Activated CD8-positive, alpha-beta memory T cell treated with anti-CD3 and anti-CD28 coated beads for 24 hours (primary cell): ENCODE measurements around the gene MMP11.

Source experiments
- DNase-seq: peaks from one replicate; pipeline ENCODE4 v3.0.0-alpha.2; 2020

The MMP11 gene

DNA sequence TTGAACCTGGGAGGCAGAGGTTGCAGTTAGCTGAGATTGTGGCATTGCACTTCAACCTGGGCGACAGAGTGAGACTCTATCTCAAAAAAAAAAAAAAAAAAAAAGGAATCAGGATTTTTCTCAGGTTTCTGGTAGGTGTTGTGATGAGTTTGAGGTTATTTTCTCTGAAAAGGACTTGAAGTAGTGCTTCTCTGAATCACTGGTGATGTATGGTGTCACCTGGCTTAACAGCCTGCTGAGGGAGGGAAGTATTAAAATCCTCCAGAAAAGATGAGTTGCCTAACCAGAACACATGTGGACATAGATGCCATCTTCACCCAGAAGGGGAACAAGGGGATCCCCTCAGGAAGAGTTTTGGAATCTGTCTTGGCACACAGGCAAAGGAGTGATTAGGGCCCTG is 34.2 kb downstream of the MMP11 start:
- DNase-seq = no peak

DNA sequence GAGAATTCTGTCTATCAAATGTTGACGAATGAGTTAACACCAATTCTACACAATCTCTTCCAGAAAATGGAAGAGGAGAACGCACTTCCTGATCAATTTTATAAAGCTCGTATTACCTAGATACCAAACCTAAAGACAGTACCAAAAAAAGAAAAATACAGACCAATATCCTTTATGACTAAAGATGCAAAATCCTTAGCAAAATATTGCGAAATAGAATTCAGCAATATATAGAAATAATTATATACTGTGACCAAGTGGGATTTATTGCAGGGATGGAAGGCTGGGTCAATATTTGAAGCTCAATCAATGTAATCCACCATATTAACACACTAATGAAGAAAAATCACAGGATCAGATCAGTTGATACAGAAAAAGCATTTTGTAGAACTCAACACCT is 39.7 kb downstream of the MMP11 start:
- no peak for DNase-seq

DNA sequence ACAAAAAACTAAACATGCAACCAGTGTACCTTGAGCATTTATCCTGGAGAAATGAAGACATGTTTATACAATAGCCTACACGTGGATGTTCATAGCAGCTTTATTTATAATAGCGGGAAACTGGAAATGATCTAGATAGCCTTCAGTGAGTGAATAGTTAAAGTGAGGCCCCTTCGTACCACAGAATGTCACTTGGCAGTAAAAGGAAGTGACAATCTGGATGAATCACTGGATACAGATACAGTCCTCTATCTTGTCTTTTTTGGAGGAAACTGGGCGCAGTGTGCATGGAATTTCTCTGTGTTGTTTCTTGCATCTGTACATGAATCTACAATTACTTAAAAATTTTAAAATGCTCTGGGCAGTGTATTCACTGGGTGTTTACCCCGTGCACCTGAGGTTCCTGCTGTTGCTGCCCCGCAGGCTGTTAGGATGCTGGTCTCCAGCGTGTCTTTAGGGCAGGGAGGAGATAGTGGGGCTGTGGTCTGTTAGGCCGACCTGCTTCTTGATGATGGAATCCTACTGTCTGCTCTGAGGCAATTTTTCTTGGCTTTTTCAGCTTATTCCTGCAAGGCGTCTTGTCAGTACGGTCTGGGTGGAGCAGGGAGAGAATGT is 43.0 kb downstream of the MMP11 start:
- no peak for DNase-seq

DNA sequence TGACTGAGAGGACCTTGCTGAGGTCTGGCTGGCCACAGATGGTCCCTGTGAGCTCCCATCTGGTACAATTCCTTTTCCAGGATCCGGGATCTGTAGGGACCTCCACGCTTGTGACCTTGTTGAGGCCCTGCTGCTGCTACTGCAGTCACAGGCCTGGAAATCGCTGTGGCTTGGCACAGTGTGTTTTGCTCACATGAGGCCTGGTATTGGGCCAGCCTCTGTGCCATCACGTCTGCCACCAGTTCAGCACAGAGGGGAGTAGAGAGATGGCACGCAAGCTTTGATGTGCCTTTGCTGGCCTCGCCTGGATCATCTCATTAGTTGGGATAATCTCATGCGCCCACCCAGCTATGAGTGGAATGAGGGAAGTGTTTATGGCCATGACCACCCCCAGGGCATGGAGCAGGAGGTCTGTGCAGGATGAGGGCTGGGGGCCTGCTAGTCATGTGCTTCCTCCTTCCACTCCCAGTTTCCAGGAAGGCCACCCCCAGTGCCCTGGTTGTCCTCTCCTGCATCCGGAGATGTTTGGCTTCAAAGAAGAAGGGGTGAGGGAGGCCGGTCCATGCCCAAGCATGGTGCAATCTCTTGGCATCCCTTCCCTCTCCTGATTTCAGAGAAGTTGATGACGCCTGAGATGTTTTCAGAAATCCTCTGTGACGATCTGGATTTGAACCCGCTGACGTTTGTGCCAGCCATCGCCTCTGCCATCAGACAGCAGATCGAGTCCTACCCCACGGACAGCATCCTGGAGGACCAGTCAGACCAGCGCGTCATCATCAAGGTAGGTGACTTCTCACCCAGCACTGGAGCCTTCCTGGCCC is 43.7 kb downstream of the MMP11 start:
- DNase-seq = no peak

DNA sequence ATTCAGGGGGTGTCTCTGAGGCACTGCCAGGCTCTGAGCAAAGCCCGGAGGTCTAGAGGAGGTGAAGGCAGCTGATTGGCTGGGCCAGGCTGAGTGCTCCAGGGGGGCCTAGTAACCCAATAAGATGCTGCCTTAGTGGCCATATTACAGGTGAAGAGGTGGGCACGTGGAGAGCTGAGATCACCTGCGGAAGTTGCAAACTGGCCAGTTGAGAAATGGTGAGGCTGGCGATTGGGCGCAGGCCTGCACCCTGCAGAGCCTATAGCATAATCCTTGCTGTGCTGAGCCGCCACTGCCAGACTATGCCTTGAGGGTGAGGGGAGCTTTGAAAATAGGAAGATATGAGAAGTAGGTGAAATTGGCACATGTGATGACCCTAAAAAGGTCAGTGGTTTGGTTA is 44.5 kb downstream of the MMP11 start:
- DNase-seq = no peak

DNA sequence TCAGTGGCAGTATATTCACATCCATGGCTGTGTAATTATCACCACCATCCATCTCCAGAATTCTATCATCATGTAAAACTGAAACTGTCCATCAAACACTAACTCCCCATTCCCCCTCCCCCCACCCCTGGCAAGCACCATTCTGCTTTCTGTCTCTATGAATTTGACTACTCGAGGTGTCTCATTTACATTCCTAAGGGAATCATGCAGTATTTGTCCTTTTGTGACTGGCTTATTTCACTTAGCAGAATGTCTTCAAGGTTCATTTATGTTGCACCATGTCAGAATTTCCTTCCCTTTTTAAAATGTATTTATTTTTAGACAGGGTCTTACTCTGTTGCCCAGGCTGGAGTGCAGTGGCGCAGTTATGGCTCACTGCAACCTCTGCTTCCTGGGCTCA is 45.9 kb downstream of the MMP11 start:
- DNase-seq = no peak

DNA sequence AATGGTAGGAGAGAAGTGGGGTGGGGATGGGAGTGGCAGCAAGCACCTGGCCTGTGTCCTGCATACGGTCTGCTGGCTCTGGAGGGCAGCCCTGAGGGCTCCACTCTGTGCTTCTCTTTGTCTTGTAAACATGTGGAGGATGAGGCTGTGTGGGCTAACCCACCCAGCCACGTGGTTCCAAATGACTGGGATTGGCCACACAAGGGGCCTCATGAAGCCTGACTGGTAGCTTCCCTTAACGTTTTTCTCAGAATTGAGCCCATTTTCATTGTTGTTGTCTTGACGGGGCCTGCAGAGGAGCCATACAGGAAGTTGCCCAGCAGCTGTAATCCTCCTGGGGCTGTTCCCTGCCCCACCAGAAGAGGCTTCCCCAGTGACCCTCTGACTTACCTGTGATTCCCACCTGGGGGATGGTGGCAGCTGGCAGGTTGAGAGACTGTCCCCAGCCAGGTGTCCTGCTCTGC is 48.1 kb downstream of the MMP11 start:
- DNase-seq = no peak

DNA sequence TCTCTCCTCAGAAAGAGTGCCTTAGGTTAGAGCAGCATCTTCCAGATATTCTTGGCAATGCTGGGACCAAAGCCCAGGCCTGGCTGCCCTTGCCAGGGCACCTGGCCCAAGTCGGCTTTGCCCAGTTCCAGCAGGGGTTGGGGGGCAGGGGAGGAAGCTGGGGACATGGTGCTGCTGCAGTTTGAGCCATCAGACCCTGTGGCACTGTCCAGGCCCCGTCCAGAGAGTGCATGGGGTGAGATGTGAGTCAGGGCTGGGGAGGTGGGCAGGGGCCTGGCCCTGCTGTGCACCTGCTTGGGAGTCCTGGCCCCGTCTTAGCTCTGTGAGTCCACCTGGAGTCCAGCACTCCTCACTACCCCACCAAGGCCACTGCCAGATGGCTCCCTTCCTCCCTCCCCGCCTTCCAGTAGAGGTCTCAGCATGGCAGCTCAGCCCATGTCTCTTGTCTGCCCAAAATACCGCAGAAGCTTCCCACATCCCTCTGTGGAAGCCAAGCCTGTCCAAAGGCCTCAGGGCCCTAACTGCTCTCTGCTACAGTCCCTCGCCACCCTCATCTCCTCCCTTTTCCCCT is 49.5 kb downstream of the MMP11 start:
- DNase-seq = no peak

DNA sequence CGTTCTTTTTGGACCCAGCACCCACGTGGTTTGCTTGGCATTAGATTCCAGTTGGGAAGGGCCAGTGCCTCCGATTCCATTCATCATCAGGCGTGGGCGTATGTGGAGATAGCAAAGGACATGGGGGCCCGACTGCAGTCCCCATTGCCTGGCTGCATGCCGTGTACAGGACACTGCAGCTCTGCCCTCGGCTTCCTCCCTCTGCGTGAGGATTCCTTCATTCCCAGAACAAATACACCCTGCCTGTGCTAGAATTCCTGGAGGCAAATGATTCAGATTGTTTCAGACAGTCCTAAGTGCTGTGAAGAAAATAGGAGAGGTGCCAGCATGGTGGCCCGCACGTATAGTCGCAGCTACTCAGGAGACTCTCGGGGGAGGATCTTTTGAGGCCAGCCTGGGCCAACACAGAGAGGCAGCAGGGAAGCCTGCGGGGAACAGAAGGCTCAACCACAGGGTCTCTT is 50.7 kb downstream of the MMP11 start:
- DNase-seq = no peak

DNA sequence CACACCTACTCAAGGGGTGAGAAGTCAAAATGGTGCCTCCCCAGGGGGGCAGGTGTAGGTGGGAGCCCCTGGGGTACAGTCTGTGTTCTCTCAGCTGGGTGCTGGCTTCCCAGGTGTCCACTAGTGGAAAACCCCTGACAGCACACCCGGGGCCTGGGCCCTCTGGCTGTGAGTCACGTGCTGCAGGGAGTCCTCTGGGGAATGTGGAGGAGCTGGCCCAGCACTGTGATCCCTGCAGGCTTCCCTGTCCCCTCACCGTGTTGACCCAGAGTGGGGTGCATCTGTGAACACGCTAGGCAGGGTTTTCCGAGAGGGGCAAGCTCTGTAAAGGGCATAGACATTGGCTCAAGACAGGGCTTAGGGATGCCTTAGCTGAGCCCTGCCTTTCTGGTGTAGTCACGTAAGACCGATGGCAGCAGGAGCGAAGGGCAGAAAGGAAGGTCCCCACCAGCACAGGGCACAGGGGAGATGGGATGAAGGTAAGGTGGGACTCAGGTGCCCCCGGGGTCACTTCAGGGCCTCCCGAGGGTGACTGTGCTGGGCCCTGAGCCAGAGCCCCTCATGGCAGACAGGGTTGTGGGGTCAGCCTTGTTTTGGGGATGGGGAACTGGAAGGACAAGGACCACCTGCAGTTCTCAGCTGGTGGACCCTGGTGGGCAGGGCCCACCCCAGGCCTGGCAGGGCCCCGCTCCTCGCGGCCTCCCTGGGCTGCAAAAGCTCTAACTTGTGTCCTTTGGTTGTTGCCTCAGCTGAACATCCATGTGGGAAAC is 52.0 kb downstream of the MMP11 start:
- DNase-seq = no peak

DNA sequence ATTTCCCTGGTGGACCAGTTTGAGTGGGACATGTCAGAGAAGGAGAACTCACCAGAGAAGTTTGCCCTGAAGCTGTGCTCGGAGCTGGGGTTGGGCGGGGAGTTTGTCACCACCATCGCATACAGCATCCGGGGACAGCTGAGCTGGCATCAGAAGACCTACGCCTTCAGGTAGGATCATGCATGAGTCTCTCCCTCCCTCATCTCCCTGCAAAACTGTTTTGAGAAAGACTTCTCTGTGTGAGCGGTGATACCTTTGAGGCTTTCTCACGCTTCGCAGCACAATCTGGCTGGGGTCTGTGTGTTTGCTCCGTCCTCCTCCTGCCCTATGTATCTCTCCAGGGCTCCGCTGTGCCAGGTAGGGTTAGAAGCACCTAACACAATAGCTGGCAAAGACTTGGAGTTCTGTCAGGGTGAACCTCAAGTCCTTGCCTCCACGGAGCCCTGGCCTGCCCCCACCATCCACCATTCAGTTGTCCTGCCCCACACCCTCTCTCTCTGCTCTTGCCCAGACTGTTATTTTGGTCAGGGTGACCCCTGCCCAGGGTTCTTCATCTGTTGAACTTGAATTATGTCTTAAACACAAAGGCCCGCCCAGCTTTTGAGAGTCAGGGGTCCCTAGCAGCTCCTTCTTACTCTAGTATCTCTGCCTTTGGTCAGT is 52.7 kb downstream of the MMP11 start:
- no peak for DNase-seq

DNA sequence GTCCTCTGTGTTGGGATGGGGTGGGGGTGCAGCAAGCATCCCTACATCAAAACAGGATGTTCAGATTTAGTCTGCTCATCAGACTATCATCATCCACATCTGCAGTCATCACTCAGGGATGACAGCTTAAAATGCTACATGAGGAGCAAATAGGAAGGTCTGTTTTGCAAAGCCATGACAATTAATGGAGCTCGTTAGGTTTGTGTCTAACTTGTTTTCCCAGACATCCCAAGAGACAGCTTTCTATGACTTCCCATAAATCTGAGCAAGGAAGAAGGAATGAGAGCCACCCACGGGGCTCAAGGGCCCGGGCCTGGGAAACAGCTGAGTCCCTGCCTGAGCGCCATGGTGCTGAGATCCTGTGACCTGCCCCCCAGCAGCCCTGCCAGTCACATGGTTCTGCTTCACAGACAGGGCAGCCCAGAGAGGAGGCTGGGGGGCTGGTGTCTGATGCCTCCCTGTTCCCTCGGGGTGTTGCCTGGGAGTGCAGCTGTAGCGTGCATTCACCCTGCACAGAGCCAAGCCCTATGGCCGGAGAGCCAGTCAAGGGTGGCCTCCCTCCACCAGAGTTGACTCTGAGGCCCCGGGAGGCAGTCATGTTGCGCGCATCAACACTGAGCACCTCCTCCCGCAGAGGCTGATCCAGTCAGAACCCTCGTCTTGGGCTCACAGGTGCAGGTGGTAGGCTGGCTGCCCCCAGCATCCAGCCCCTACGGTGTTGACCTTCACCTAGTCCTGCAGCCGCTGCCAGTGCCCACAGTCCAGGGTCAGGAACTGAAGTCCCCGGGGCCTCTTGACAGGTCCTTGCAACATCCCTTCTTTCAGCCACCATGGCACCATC is 54.1 kb downstream of the MMP11 start:
- DNase-seq = no peak

DNA sequence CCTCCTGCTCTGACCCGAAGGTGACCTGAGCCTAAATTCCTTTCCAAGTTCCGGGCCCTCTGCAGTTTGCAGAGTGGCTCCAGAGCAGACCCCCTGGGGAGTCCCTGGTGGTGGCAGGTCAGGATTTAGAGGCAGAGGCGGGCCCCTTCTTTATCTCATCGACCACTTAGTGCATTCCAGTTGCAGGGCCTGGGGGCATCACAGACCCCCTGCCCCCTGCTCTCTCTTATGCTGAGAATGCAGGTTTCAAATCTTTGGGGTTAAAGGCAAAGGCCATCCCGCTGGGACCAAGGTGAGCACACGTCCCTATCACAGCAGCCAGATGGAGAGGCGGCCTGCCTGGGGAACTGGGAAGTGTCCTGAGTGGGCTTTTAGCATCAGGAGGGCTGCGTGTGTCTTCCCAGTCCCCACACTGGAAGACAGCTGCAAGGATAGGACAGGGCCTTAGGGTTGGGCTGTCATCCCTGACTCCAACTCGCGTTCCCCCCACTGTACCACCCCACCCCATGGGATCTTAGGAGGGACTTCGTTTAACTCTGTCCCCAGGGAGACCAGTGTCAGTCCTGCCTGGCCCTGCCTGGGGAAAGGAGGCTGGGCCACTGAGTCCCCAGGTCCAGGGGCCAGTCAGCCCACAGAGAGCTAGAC is 54.8 kb downstream of the MMP11 start:
- no peak for DNase-seq

DNA sequence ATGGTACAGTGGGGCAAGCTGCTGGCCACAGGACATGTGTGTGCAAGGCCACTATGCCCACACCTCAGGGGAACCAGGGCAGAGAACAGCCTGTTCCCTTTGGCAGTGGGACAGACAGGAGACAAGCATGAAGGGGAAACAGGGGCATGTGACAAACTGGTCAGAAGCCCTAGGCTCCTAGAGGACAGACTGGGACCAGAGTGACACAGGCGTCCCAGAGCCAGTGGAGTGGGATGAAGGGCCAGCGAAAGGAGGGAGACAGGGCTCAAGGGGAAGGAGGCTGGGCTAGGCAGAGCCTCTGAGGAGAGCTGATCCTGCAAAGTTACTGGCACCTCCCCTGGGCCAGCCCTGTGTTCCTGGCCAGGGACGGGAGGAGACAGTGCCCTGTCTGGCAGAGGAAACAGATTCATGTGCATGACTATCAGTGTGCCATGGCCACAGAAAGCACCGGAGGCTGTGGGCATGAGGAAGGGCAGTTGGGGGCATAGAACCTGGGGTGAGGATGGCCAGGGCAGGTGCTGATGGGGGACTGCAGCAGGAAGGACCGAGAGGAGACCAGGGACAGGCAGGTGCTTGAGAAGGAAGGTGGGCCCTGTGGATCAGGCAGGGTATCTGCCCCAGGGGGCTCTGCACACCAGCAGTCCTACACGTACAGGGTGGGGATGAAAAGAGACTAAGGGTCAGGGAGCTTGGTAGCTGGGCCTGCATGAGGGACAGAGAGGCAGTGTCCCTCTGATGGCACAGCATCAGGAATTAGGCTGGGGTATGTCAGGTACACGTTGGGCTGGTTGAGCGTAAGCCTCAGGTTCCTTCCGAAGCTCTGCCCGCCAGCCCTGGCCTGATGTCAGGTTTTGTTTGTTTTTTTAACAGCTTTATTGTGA is 56.4 kb downstream of the MMP11 start:
- no peak for DNase-seq

DNA sequence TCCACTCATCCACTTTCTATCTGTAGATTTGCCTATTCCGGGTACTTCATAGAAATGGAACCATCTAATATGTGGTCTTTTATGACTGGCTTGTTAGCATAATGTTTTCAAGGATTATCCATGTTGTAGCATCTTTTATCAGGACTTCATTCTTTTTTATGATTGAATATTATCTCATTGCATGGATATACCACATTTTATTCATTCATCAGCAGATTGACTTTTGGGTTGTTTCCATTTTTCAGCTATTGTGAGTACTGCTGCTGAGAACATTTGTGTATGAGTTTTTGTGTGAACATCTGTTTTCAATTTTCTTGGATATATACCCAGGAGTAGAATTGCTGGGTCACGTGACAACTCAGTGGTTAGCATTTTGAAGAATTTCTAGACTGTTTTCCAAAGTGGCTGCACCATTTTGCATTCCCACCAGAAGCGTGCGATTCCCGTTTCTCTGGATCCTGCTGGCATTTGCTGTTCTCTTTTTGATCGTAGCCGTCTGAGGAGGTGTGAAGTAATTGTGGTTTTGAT is 57.3 kb downstream of the MMP11 start:
- DNase-seq = no peak

DNA sequence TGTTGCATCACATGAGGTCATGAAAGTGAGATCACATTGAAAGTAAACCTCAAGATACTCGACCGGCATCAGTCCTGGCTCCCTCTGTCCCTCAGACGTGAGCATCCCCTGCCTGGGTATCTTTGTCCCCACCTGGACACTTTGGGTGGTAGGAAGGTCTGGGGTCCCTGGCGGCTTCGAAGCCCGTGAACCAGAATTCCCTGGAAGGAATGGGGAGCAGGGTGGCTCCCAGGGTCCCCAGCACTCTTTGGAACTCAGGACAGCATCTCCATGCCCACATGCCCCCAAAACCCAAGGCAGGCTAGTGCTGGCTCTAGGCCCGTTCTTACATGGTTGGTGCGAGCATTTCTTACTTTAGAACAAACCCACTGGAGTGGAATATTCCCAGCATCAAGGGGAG is 58.6 kb downstream of the MMP11 start:
- DNase-seq = no peak

DNA sequence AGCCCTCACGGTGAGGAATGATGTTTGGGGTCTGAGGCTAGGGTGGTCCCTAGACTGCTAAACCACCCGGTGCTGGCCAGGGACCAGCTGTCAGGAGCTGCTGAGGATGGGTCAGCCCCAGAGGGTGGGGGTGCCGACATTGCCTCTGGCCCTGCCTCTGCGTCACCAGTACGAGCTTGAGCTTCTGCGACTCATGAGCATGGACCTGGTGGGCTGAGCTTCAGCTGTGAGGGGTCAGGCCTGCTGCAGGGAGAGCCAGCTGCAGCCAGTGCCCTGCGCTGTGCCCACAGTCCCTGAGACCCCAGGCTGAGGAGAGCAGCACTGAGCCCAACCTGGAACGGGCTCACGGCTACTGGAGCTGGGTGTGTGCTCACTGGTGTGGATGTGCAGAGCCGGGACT is 59.1 kb downstream of the MMP11 start:
- no peak for DNase-seq

DNA sequence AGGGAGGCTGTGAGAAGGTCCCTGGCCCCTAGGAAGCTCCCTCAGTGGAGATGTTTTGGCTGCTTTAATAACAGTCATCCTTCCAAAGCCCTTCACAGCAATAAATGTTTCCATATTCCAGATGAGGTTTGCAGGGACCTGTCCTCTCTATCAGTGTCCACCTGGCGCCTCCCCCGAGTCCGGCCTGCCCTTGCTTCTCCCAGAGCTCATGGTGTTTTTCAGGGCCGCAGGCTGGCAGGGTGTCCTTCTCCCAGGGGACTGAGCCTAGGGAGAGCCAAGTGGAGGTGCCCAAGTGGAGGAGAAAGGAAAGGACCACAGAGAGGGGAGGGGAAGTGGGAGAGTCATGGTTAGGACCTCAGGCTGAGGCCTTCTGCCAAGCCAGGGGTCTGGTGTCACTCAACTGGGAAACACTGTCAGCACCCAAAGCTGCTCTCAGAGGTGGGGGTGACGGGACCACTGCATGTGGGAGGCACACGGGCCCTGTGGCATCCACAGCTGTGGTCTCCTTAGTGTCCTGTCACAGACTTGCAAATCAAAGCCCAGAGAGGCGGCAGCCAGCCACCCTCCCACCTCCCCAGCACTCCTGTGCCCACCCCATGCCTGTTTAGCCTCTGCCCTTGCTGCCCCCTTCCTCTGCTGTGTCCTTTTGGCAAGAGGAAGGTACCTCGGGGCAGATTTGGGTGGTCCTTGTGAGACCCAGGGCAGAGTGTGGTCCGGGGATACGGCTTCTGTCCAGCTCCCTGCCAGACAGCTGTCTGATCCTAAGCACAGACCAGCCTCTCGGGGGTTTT is 59.8 kb downstream of the MMP11 start:
- DNase-seq = no peak
